K562 treated with DMSO at 1 percent for 48 hours (cell line): ENCODE data around the gene FGF3. TPM values are rescaled to one million over a fixed set of nuclear protein-coding genes. Genes with fewer than 3 reads are reported as not detected.

Experiments used
- total RNA-seq: library from RNA; unstranded; fragments of 300-600 nt; gene quantifications from 2 replicates; pipeline ENCODE4 v1.2.3, GENCODE V29; 2022; ENCODE audit warnings: low replicate concordance; ENCODE audit errors: extremely low read depth

FGF3 gene
- total RNA-seq, result not detected in 2 replicates

DNA sequence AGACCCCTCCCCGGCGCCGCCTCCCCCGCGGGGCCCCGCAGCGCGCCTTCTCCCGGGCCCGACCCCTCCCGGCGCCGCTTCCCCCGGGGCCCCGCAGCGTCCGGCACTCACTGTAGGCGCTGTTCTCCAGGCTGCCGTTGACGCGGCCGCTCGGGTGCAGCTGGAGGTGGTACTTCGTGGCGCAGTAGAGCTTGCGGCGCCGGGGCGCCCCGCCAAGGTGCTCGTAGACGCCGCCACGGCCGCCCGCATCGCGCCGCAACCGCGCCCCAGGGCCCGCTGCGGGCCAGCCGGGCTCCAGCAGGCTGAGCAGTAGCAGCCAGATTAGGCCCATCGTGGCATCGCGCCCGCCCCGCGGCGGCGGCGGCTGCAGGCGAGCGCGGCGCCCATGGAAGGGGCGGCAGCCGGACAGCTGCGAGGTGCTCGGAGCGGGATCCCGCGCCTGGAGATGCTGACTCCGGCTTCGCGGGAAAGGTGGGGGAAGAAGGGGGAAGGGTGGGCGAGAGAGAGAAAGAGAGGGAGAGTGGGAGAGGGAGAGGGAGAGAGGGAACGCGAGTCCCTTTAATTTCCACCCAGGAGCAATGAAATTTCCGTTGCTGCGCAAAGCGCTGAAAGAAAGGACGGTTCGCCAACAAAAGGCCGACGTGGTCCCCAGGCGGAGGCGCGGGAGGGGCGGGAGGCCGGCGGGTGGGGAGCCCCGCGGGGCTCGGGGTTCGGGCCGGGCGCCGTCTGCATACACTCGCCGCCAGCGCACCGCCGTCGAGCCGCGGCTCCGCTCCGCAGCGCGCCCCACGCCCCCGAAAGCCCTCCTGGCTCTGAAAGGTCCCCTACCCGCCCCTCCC, at the start of gene FGF3:
TSS of gene FGF3 (minus strand) at position 814 of the 839 bp plus-strand sequence. CDS start at position 331, 483 bp downstream.

GRCh38 chr11:69775163-69775755, 44.0 kb downstream of the FGF3 start, which contains the start of gene FGF4:
Gene FGF4 (minus strand): TSS chr11:69775341. CDS start chr11:69775084, 257 bp downstream.

Other genes with a start within 250 kb of the FGF3 start
- gene CCND1, start 178.3 kb downstream of the FGF3 start, total RNA-seq, result not detected in 2 replicates
- not detected in 2 replicates for gene LTO1, start 144.1 kb downstream of the FGF3 start, total RNA-seq
- gene FGF19, start 115.4 kb downstream of the FGF3 start, total RNA-seq, result not detected in 2 replicates
- not detected in 2 replicates for gene FGF4, start 44.1 kb downstream of the FGF3 start, total RNA-seq